WTC11 (cell line): ENCODE measurements around the gene SOX6. TPM values are rescaled to one million over a fixed set of nuclear protein-coding genes. Genes with fewer than 3 reads are reported as not detected.

ENCODE experiments used
- ATAC-seq: fragments of 200-7000 bp; cut with Tn5 transposase; 2 replicates; pipeline ENCODE4 v1.10.0; 2021; ENCODE audit warnings: mild to moderate bottlenecking, moderate library complexity
- CTCF ChIA-PET: fragments of 300-600 bp; sonication (Branson Sonifier 250); formaldehyde crosslinking; loops from one replicate; lab custom pipeline; 2021; ENCODE audit warnings: antibody characterized with exemption; lab: Charles Lee
- POLR2A ChIA-PET: fragments of 350-600 bp; sonication (Branson Sonifier 250); formaldehyde crosslinking; loops from one replicate; lab custom pipeline; 2021; ENCODE audit warnings: antibody characterized with exemption; lab: Charles Lee
- DNase-seq: peaks from one replicate; pipeline ENCODE4 v3.0.0; 2021; ENCODE audit warnings: low spot score
- H3K27ac Mint-ChIP-seq: 2 replicates; pipeline ENCODE4 v1.8.0; 2021; ENCODE audit warnings: mixed read lengths
- H3K27me3 Mint-ChIP-seq: 2 replicates; pipeline ENCODE4 v1.8.0; 2021; ENCODE audit warnings: low read depth, mild to moderate bottlenecking, moderate library complexity, mixed read lengths
- H3K36me3 Mint-ChIP-seq: 2 replicates; pipeline ENCODE4 v1.8.0; 2021; ENCODE audit warnings: mixed read lengths
- H3K4me1 Mint-ChIP-seq: 2 replicates; pipeline ENCODE4 v1.8.0; 2022; ENCODE audit warnings: mixed read lengths
- H3K4me3 Mint-ChIP-seq: 2 replicates; pipeline ENCODE4 v1.8.0; 2021; ENCODE audit warnings: mild to moderate bottlenecking, moderate library complexity, mixed read lengths
- H3K9me3 Mint-ChIP-seq: 2 replicates; pipeline ENCODE4 v1.8.0; 2021; ENCODE audit warnings: mixed read lengths
- ATF6 ChIP-seq: sonication (generic); formaldehyde crosslinking; IDR thresholded peaks from 2 replicates; pipeline ENCODE4 v1.8.1; 2023; ENCODE audit warnings: mild to moderate bottlenecking, missing genetic modification reagents
- CREB1 ChIP-seq: sonication (generic); formaldehyde crosslinking; IDR thresholded peaks from 2 replicates; pipeline ENCODE4 v1.8.0; 2023; ENCODE audit warnings: mild to moderate bottlenecking, missing genetic modification reagents
- GRHL2 ChIP-seq: fragments of 250-450 bp; sonication (Bioruptor Pico); IDR thresholded peaks from 2 replicates; pipeline ENCODE4 v1.8.0; 2022; ENCODE audit warnings: mild to moderate bottlenecking, moderate library complexity; ENCODE audit not compliant: insufficient replicate concordance, severe bottlenecking
- GTF2I ChIP-seq: fragments of 250-450 bp; sonication (Bioruptor Pico); conservative IDR thresholded peaks from 2 replicates; pipeline ENCODE4 v1.4.0; 2021; ENCODE audit warnings: mild to moderate bottlenecking
- JAZF1 ChIP-seq: fragments of 250-450 bp; sonication (Bioruptor Pico); IDR thresholded peaks from 2 replicates; pipeline ENCODE4 v1.9.0; 2021; ENCODE audit warnings: moderate library complexity, mild to moderate bottlenecking, inconsistent platforms
- NFYB ChIP-seq: sonication (generic); formaldehyde crosslinking; conservative IDR thresholded peaks from 2 replicates; pipeline ENCODE4 v1.8.0; 2022; ENCODE audit warnings: low read depth, missing genetic modification reagents
- NR3C1 ChIP-seq: sonication (generic); formaldehyde crosslinking; conservative IDR thresholded peaks from 2 replicates; pipeline ENCODE4 v1.8.1; 2023; ENCODE audit warnings: low read depth, mild to moderate bottlenecking, missing genetic modification reagents
- OVOL2 ChIP-seq: fragments of 250-450 bp; sonication (Bioruptor Pico); IDR thresholded peaks from 2 replicates; pipeline ENCODE4 v1.9.0; 2021; ENCODE audit warnings: mild to moderate bottlenecking, borderline replicate concordance
- PREB ChIP-seq: sonication (generic); formaldehyde crosslinking; IDR thresholded peaks from 2 replicates; pipeline ENCODE4 v1.8.1; 2022; ENCODE audit warnings: mild to moderate bottlenecking, missing genetic modification reagents, moderate library complexity, borderline replicate concordance
- SMAD3 ChIP-seq: sonication (generic); formaldehyde crosslinking; IDR thresholded peaks from 2 replicates; pipeline ENCODE4 v1.8.0; 2022; ENCODE audit warnings: missing genetic modification reagents, mild to moderate bottlenecking, borderline replicate concordance
- SOX15 ChIP-seq: fragments of 250-450 bp; sonication (Bioruptor Pico); IDR thresholded peaks from 2 replicates; pipeline ENCODE4 v1.9.0; 2021; ENCODE audit warnings: mild to moderate bottlenecking
- STAT6 ChIP-seq: sonication (generic); formaldehyde crosslinking; conservative IDR thresholded peaks from 2 replicates; pipeline ENCODE4 v1.8.1; 2023; ENCODE audit warnings: mild to moderate bottlenecking, low read depth, missing genetic modification reagents, moderate library complexity
- TCF7 ChIP-seq: sonication (generic); formaldehyde crosslinking; IDR thresholded peaks from 2 replicates; pipeline ENCODE4 v1.8.0; 2022; ENCODE audit warnings: mild to moderate bottlenecking, low read depth, missing genetic modification reagents, moderate library complexity
- TEAD4 ChIP-seq: sonication (generic); formaldehyde crosslinking; IDR thresholded peaks from 2 replicates; pipeline ENCODE4 v1.8.0; 2022; ENCODE audit warnings: mild to moderate bottlenecking, missing genetic modification reagents
- ZNF138 ChIP-seq: sonication (generic); formaldehyde crosslinking; conservative IDR thresholded peaks from 2 replicates; pipeline ENCODE4 v1.8.1; 2022; ENCODE audit warnings: mild to moderate bottlenecking, moderate library complexity, missing genetic modification reagents
- ZNF396 ChIP-seq: fragments of 250-450 bp; sonication (Bioruptor Pico); IDR thresholded peaks from 2 replicates; pipeline ENCODE4 v1.8.0; 2021; ENCODE audit warnings: mild to moderate bottlenecking, moderate library complexity, borderline replicate concordance
- total RNA-seq: library from RNA; stranded (reverse); gene quantifications from 3 replicates; pipeline ENCODE4 v1.2.3, GENCODE V29; 2021
- TF ChIP-seq, protein P1 (sequence below): sonication (generic); formaldehyde crosslinking; IDR thresholded peaks from 2 replicates; pipeline ENCODE4 v1.8.0; 2023; ENCODE audit warnings: missing genetic modification reagents
- TF ChIP-seq, protein P2 (sequence below): sonication (generic); formaldehyde crosslinking; IDR thresholded peaks from 2 replicates; pipeline ENCODE4 v1.8.0; 2023; ENCODE audit warnings: mild to moderate bottlenecking, missing genetic modification reagents

SOX6 gene
- total RNA-seq, 1 experiment from 2014 or later: 0.13 TPM

- no peak for TF ChIP-seq ATF6
These were observed 339.9 kb downstream of the SOX6 start (continued) for GRCh38 chr11:16016468-16016829.

GRCh38 chr11:16015741-16016467 is 340.4 kb downstream of the SOX6 start:
- POLR2A ChIA-PET: no interaction called here
- Mint-ChIP-seq H3K27ac (no peak overlapping the region; the same call in 1 of the 2 replicates), H3K9me3 (no peaks in the 10 kb centered on the region), H3K36me3 (no peaks in the 10 kb centered on the region), H3K4me3 (no peak overlapping the region), H3K27me3 (no peaks in the 10 kb centered on the region), H3K4me1 (peaks cover 47% of the 10 kb centered on the region)
- ATAC-seq: no peak
- CTCF ChIA-PET: no interaction called here
- no peak for DNase-seq
- TF ChIP-seq OVOL2 (CRISPR knock-in tag): no peak
- no peak for TF ChIP-seq ZNF396 (CRISPR knock-in tag)
- TF ChIP-seq GRHL2 (CRISPR knock-in tag): no peak
- no peak for TF ChIP-seq PREB
- TF ChIP-seq GTF2I (CRISPR knock-in tag): no peak
- no peak for TF ChIP-seq JAZF1 (CRISPR knock-in tag)
- no peak for TF ChIP-seq NFYB
- no peak for TF ChIP-seq SMAD3 (CRISPR knock-in tag)
- TF ChIP-seq, protein P1, sequence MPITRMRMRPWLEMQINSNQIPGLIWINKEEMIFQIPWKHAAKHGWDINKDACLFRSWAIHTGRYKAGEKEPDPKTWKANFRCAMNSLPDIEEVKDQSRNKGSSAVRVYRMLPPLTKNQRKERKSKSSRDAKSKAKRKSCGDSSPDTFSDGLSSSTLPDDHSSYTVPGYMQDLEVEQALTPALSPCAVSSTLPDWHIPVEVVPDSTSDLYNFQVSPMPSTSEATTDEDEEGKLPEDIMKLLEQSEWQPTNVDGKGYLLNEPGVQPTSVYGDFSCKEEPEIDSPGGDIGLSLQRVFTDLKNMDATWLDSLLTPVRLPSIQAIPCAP (CRISPR knock-in tag): no peak
- no peak for TF ChIP-seq STAT6 (CRISPR knock-in tag)
- TF ChIP-seq ZNF138 (CRISPR knock-in tag): no peak
- TF ChIP-seq TEAD4: no peak
- TF ChIP-seq SOX15: no peak
- TF ChIP-seq, protein P2, sequence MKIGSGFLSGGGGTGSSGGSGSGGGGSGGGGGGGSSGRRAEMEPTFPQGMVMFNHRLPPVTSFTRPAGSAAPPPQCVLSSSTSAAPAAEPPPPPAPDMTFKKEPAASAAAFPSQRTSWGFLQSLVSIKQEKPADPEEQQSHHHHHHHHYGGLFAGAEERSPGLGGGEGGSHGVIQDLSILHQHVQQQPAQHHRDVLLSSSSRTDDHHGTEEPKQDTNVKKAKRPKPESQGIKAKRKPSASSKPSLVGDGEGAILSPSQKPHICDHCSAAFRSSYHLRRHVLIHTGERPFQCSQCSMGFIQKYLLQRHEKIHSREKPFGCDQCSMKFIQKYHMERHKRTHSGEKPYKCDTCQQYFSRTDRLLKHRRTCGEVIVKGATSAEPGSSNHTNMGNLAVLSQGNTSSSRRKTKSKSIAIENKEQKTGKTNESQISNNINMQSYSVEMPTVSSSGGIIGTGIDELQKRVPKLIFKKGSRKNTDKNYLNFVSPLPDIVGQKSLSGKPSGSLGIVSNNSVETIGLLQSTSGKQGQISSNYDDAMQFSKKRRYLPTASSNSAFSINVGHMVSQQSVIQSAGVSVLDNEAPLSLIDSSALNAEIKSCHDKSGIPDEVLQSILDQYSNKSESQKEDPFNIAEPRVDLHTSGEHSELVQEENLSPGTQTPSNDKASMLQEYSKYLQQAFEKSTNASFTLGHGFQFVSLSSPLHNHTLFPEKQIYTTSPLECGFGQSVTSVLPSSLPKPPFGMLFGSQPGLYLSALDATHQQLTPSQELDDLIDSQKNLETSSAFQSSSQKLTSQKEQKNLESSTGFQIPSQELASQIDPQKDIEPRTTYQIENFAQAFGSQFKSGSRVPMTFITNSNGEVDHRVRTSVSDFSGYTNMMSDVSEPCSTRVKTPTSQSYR (CRISPR knock-in tag): no peak
- TF ChIP-seq CREB1 (CRISPR knock-in tag): no peak
- TF ChIP-seq TCF7 (CRISPR knock-in tag): no peak
- no peak for TF ChIP-seq NR3C1 (CRISPR knock-in tag)
